HG02623 (cell line): Measurements from ENCODE around the gene B3GALT5.

Experiments
- ATAC-seq: cut with Tn5 transposase; IDR thresholded peaks from one replicate; pipeline ENCODE4 v1.9.1; 2021; ENCODE audit warnings: moderate library complexity; ENCODE audit not compliant: unreplicated experiment

The B3GALT5 gene

DNA sequence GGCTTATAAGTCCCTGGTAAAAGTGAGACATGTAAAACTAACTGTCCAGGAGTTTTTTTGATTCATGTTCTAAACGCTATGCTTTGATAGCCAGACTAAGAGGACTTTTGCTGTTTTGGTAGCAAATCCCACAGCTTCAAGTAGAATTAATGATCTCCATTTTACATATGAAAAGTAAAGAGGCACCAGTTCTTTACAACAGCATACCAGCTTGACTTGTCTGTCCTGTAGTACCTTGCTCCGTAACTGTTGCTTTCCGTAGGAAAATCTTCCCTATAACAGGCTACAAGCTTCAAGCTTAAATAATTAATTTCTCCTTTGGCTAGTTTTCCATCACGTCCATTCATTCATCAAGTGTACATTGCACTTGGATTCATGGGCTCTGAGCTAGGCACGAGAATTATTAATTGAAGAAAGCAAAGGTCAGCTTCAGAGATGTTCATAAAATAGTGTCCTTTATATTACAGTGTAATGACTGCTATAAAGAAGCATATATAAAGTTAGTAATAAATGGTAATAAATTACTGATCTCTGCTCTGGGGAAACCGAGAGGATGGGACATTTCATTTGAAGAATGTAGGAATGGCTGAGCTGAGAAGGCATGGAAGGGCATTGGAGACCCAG lies 29.2 kb downstream of the B3GALT5 start:
- ATAC-seq, result no peak

DNA sequence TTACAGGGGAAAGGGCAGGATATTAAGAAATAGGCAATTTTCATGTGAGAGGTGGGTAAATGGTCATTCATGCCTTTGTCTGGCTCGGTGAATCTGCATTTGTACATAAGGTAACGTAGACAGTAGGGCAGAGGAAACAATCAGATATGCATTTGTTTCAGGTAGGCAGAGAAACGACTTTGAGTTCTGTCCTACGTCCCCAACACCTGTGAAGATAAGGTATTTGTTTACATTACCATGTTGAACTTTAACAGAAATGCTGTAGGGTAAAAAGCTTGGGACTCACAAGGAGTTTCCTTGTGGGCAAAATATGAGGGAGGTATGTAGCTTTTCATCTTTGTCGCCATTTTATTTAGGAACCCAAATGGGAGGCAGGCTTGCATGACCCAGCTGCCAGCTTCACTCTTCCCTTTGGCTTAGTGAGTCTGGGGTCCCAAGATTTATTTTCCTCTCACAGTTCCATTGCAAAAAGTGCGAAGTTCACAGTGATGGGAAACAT lies 31.4 kb downstream of the B3GALT5 start:
- no peak for ATAC-seq

DNA sequence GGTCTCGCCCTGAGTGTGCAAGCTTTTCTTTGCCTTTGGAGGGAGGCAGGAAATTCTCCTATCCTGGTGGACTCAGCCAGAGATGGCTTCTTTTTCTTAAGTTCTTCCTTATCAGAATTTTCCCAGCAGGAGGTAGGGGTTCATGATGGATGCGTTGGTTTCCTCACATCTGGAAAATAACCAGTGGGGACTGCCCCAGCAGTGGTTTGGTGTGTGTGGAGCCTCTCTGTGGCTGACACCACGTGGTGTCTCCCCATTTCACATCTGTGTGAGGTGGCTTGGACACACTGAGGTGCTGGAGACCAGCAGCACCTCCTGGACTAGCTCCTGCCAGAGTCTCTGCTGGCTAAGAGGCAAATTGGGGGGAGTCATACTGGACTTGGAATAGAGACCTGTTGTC lies 32.6 kb downstream of the B3GALT5 start:
- ATAC-seq, result no peak

DNA sequence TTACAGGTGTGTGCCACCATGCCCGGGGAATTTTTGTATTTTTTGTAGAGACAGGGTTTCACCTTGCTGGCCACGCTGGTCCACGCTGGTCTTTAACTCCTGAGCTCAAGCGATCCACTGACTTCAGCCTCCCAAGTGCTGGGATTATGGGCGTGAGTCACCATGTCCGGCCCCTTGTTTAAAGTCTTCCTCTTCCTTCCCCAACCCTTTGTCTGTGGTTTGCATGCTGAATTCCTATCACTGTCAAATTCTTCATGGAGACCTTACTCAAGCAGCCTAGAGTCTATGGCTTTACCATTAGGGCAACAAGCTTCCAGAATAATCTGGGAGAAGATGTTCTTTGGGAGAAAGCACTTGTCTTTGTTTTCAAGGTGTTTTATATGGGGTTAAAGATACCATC lies 34.7 kb downstream of the B3GALT5 start:
- no peak for ATAC-seq

DNA sequence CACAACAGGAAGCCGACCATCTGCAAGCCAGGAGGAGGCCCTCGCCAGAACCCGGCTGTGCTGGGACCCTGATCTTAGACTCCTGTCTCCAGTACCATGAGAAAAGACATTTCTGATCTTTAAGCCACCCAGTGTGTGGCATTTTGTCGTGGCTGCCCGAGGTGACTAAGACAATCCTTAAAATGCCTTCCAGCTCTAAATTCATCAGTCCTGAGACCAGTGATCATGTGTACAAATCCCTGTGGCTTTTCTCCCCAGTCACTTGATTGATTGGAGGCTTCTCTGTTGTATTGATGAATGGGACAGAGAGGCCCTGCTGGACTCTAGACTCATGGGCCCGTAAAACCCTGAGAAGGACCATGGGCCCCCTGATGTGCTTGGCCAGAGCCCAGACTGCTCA lies 36.1 kb downstream of the B3GALT5 start:
- no peak for ATAC-seq

DNA sequence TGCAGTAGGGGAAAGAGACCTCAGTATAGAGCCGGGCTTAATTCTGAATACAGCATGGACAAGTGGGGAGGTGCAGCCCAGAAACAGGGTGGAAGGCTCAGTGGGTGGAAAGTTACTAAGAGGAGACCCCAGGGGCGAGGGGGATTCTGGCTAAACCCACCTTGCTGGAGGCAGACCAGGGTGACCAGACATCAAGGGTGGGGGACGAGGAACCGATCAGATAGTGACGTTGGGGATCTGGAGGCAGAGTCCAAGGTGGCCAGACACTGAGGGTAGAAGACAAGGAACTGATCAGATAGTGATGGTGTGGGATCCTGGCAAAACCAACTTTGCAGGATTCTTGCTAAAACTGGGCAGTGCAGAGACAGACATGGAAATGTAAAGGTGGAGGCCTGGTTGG lies 36.8 kb downstream of the B3GALT5 start:
- ATAC-seq, result no peak

DNA sequence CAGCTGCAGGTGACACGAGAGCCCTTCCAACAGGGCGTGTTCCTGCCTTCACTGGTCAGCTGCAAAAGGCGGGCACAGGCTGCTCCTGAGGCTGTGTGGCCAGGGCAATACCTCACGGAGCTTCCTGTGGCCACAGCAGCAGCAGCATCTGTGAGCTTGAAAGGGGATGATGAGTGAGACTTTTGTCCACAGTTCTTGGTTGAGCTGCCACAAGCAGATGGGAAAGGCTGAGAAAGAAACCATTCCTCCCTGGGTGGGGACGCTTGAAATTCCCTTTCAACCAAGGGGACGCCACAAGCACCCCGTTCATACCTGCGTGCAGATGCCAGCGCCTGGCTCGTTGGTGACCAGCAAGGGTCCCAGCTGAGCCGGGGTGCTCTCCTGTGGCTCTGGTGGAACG lies 37.6 kb downstream of the B3GALT5 start:
- ATAC-seq, result no peak

DNA sequence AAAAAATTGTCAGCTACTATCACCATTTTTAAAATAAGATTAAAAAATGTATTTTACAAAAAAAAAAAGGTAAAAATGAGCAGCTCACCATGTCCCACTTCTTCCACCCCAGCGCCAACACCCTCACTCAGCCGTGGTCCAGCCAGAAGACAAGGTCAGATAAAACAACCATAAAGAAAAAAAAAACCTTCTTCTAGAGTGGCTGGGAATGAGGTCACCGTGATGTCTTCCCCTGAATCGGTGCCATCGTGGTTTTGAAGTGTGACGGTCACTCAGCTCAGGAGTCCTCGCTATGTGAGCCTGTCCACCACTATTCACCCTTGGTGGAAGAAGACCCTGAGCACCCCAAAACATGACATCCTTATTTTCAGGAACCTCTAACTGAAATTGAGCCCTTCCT lies 38.1 kb downstream of the B3GALT5 start:
- ATAC-seq, result no peak

DNA sequence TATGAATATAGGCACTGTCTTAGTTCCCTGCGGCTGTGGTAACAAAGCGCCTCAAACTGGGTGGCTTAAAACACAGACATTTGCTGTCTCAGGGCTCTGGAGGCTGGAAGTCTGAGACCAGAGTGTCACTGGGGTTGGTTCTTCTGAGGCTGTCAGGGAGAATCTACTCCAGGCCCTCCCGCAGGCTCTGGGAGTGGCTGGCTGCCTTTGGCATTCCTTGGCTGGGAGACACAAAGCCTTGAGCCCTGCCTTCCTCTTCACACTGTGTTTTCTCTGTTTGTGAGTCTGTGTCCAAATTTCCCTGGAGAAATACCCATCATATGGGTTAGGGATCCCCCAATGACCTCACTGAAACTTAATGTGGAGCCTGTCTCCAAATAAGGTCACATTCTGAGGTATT lies 38.5 kb downstream of the B3GALT5 start:
- no peak for ATAC-seq

DNA sequence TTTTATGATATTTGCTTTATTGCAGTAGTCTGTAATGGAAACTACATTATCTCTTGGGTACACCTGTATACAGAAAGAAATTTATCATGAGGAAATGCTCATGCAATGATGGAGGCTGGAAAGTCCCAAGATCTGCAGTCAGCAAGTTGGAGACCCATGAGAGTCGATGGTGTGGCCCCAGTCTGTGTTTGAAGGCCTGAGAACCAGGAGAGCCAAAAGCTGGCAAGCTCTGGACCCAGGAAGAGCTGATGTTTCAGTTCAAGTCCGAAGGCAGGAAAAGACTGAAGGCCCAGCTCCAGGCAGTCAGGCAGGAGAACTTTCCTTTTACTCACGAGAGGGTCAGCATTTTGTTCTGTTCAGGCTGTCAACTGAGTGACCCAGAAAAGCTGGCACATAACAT lies 42.2 kb downstream of the B3GALT5 start:
- ATAC-seq, result no peak

DNA sequence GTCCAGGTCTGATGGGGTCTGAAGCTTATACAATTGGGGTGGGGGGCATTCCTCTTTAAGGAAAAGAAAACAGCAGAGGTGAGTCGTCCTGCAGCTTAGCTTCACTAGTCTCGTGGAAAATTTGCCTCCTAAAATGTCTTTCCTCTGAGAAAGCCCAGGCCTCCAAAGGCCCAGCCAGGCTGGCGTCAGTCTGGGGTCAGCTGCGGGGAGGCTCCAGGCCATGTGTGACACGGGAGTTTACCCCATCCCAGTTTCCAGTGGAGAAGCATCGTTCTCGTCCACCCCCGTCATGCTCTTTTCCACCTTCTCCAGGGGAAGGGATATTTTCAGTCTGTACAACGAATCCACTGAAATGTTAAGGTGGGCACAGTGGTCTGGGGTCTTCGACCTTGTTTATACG lies 42.8 kb downstream of the B3GALT5 start:
- no peak for ATAC-seq

DNA sequence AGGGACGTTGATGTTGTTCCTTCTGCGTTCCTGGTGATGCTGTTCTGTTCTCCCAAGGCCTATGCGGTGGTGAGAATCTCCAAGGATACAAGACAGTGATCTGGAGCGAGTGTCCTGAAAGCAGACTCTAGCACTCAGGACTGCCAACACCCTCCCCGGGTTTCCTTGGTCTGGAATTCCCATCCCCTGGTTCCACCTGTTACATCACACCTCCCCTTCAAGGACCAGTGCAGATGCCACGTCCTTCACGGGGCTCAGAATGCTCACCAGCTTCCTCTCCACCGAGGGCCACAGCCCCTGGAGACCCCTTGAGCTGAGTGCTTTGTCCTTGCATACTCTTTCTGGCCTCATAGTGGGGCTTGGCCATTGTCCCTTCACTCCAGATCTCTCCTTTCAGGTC lies 43.5 kb downstream of the B3GALT5 start:
- no peak for ATAC-seq

DNA sequence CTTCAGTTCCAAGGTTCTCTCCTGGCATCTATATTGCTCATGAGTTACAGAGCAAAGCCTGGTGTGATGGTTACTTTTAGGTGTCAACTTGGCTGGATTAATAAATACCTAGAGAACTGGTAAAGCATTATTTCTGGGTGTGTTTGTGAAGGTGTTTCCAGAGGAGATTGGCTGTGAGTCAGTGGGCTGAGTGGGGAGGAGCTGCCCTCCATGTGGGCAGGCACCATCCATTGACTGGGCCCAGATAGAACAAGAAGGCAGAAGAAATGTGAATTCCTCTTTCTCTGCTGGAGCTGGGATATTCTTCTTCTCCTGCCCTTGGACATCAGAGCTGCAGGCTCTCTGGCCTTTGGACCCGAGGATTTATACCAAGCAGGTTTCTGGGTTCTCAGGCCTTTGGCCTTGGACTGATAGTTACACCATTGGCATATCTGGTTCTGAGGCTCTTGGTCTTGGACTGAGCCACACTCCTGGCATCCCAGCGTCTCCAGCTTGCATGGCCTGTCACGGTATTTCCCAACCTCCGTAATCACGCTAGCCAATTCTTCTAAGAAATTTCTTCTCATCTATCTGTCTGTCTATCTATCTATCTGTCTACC lies 44.5 kb downstream of the B3GALT5 start:
- no peak for ATAC-seq

DNA sequence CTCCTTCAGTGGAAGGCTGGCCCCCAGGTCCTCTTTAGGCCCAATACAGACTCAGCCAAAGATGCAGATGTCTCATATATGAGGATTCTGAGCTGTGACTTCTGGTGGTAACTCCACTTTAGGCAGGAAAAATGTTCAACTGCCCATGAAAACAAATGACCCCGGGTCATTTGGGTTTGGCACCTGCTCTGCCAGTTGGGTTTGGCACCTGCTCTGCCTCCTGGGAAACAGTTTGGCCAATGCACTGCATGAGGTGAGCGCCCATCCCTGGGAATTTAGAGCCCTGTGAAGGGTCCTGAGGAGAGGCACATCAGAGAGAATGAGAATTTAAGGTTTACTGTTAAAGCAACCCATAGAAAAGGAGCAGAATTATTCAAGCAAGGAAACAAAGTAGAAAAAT lies 45.3 kb downstream of the B3GALT5 start:
- no peak for ATAC-seq

DNA sequence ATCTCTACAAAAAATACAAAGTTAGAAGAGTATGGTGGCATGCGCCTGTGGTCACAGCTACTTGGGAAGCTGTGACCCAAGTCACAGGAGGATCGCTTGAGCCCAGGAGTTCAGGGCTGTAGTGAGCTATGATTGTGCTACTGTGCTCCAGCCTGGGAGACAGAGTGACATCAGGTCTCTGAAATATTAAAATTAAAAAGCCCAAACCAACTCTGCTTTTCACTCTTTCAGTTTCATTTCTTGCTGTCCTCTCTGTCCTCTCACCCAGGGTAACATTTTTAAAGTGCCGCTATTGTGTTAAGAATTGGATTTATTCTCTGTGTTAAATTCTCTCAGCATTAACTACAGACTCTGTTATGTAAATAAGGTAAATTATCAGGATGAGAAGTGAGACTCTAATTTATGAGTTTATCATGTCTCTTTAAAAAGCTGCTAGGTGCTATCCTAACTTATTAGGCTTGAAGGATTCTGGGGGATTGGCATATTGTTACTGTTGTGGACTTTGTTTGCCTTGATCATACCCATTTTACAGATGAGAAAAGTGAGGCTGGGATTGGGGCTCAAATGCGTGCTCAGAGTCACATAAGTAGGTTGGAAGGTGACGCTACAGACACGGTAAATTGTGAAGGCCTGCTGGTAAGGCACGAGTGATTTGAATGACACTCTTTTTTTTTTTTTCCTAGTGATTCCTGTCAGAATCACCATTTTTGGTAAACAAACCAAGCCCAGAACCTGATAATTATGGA lies 46.5 kb downstream of the B3GALT5 start:
- ATAC-seq, result no peak

DNA sequence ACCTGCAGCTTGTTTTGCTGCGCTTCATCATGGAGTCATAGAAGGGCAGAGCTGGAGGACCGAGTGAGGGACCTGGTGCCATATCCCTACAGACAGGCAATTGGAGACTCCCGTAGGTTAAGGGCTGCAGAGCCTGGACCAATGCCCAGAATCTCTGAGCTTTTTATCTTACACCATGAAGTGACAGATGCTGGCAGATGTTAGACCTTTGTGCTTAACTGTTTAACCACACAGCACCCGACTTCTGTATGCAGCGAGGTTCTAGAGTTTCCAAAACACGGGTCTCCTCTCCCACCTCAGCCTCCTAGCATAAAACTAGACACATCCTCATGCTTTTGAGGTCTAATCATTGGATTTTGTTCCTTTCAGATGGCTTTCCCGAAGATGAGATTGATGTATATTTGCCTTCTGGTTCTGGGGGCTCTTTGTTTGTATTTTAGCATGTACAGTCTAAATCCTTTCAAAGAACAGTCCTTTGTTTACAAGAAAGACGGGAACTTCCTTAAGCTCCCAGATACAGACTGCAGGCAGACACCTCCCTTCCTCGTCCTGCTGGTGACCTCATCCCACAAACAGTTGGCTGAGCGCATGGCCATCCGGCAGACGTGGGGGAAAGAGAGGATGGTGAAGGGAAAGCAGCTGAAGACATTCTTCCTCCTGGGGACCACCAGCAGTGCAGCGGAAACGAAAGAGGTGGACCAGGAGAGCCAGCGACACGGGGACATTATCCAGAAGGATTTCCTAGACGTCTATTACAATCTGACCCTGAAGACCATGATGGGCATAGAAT lies 47.6 kb downstream of the B3GALT5 start:
- ATAC-seq, result no peak

DNA sequence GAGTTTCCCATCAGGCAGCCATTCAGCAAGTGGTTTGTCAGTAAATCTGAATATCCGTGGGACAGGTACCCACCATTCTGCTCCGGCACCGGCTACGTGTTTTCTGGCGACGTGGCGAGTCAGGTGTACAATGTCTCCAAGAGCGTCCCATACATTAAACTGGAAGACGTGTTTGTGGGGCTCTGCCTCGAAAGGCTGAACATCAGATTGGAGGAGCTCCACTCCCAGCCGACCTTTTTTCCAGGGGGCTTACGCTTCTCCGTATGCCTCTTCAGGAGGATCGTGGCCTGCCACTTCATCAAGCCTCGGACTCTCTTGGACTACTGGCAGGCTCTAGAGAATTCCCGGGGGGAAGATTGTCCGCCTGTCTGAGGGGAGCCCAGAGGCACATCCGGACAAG lies 48.4 kb downstream of the B3GALT5 start:
- ATAC-seq, result no peak

DNA sequence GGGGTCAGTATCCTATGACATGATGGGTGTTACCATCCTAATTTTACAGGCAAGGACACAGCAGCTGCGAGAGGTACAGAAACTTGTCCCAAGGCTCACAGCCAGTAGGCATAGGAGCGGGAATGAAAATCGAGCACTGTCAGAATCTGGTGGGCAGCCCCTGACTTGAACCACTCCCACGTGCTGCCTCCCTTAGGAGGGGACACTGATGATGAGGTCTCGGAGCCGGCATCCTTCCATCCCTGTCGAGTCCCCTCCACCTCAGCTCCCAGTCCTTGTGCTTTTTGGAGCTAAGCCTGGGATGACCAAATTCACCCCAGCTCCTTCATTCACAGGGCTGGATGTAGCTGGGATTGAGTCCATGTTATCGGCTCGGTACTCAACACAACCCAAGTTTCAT lies 49.0 kb downstream of the B3GALT5 start:
- ATAC-seq, result no peak

DNA sequence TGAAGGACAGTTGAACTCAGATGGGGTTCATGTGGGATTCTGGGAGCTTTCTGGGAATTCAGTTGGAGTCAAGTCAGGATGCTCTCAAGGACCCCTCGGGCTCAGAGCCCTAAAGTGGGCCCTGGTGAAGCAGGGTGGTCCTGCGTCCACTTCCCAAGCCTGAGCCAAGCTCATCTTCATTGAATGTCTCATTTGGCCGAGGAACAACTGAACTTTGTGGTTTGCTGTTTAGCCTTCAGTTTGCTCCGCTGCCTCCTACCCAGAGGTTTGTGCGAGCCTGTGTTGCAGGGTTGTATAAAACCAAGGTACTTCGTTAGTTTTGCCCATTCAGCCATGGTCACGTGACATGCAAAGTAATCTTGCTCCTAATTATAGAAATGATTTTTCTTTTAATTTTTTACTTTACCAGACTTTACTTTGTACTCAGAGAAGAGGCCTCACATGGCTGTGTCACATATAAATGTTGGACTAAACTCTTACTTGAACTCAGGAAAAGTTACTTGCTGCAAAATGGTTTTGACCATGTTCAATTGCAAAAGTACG lies 49.7 kb downstream of the B3GALT5 start:
- no peak for ATAC-seq

DNA sequence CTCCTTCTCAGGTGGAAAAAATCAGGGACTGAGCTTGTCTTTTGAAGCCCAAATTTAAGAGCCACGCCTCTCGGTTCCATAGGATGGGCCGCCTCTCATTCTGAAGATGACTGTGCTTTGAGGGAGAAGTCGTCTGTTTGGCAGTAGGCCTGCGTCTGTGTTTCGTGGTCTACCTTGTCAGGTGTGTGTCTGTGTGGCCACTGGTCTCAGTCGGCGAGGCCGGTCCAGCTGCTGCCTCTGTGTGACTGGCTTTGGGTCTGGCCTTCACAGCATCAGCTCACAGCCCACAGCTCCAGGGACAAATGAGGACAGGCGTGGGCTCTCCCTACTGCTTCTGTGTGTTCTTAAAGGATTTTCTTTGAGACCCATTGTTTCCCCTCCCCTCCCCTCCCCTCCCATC lies 50.3 kb downstream of the B3GALT5 start:
- ATAC-seq, result no peak

DNA sequence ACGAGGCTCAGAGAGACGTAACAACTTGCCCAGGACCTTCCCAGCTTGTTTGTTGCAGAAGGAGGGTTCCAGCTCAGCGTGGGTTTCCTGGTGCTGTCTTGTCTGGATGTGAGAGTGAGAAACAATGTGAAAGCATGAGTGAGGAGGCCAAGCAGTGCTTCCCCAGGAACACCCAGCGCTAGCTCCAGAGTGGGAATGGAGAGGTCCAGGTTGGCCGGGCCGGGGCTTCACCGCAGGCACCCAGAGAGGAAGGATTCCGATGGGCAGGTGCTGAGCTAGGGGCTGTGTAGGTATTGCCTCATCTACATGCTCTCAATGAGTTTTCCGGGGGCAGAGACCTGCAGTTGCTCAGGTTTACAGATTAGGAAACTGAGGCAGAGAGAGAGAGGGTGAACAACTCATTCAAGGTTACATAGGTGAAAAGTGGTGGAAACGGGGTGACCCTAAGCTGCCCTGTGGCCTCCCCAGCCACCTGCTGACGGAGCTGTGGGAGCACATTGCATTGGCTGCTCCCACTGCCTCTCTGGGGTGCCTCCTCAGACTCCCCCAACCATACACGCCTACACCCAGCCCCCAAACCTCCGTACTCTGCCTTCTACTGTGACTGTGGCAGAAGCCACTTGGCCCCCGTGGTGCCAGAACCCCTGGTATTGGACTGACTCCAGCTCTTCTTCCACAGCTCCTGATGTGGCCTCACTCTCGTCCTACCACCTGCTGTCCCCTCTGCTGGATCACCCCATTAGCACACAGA lies 51.2 kb downstream of the B3GALT5 start:
- ATAC-seq, result no peak
